ENCODE results near the gene XXYLT1. TPM values are rescaled to one million over a fixed set of nuclear protein-coding genes. Genes with fewer than 3 reads are reported as not detected.
A peak's percentile ranks its signal among the peaks of the same experiment; 100 is the strongest.
"Not testable (repeated sequence)": the region's sequence is repeated elsewhere in the genome, so short reads cannot be mapped to it uniquely, and the experiment has no call there.

Gene XXYLT1
- total RNA-seq, 1 donor from 2014 or later, result 42.9 TPM

DNA sequence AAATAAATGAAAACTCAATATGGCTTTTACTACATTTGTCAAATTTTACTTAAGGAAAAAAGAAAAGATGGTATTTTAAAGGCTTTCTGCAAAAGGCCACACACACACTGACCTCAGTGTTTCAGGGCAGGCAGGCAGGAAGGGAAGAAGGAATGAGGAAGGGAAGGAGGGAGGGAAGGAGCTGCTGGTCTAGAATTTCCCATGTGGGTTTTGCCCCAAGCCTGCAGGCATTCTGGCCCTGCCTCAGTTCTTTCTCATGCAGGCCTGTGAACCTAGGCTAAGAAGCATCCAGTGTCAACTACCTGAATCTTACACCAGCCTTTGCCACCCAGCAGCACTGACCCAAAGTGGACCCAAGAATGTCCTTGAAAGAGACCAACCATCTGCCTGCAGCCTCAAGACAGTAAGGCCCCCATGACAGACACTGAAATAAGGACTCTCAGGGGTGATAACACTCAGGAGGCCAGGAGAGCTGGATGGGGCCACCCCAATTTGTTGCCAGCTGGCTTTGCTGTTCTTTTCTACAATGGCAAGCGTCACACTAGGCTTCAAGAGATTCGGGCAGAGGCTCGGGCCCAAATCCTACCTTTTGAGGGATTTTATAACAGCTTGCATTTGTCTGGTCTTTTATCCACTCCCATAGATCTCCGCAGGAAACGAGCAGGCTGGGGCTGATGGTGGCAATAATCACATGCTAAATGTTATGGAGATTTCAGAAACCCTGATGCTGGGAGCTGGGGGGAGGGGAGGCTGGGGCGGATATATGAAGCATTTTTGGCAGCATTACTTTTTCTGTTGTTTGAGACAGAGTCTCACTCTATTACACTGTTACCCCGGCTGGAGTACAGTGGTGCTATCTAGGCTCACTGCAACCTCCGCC lies 51.4 kb downstream of the XXYLT1 start:
- Mint-ChIP-seq H3K4me3 (no peak overlapping the region), H3K36me3 (peaks cover 2% of the 10 kb centered on the region), H3K4me1 (peaks cover 5% of the 10 kb centered on the region), H3K27me3 (ENCODE audit: low read depth) (no peaks in the 10 kb centered on the region), H3K9me3 (no peaks in the 10 kb centered on the region), H3K27ac (peak overlapping the region; percentile 5)
- peak in 1 of 2 experiments; percentile 37 for DNase-seq (ENCODE audit: low spot score in 2 of 2, unreplicated experiment in 2 of 2)
- TF ChIP-seq, protein P1, sequence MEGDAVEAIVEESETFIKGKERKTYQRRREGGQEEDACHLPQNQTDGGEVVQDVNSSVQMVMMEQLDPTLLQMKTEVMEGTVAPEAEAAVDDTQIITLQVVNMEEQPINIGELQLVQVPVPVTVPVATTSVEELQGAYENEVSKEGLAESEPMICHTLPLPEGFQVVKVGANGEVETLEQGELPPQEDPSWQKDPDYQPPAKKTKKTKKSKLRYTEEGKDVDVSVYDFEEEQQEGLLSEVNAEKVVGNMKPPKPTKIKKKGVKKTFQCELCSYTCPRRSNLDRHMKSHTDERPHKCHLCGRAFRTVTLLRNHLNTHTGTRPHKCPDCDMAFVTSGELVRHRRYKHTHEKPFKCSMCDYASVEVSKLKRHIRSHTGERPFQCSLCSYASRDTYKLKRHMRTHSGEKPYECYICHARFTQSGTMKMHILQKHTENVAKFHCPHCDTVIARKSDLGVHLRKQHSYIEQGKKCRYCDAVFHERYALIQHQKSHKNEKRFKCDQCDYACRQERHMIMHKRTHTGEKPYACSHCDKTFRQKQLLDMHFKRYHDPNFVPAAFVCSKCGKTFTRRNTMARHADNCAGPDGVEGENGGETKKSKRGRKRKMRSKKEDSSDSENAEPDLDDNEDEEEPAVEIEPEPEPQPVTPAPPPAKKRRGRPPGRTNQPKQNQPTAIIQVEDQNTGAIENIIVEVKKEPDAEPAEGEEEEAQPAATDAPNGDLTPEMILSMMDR (IDR thresholded peaks at IDR 0.05; ENCODE audit: unreplicated experiment), result no peak

DNA sequence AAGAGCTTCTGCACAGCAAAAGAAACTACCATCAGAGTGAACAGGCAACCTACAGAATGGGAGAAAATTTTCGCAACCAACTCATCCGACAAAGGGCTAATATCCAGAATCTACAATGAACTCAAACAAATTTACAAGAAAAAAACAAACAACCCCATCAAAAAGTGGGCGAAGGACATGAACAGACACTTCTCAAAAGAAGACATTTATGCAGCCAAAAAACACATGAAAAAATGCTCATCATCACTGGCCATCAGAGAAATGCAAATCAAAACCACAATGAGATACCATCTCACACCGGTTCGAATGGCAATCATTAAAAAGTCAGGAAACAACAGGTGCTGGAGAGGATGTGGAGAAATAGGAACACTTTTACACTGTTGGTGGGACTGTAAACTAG lies 52.6 kb downstream of the XXYLT1 start:
- not testable (repeated sequence) for H3K27ac Mint-ChIP-seq; H3K9me3 Mint-ChIP-seq; H3K27me3 Mint-ChIP-seq (ENCODE audit: low read depth); H3K4me1 Mint-ChIP-seq; H3K36me3 Mint-ChIP-seq; DNase-seq (ENCODE audit: low spot score in 2 of 2, unreplicated experiment in 2 of 2); H3K4me3 Mint-ChIP-seq

DNA sequence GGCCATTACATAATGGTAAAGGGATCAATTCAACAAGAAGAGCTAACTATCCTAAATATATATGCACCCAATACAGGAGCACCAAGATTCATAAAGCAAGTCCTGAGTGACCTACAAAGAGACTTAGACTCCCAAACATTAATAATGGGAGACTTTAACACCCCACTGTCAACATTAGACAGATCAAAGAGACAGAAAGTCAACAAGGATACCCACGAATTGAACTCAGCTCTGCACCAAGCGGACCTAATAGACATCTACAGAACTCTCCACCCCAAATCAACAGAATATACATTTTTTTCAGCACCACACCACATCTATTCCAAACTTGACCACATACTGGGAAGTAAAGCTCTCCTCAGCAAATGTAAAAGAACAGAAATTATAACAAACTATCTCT lies 55.4 kb downstream of the XXYLT1 start:
- H3K4me3 Mint-ChIP-seq; H3K4me1 Mint-ChIP-seq; H3K27ac Mint-ChIP-seq; H3K27me3 Mint-ChIP-seq (ENCODE audit: low read depth); H3K9me3 Mint-ChIP-seq; DNase-seq (ENCODE audit: low spot score in 2 of 2, unreplicated experiment in 2 of 2): not testable (repeated sequence)
- H3K36me3 Mint-ChIP-seq, result peaks cover 11% of the 10 kb centered on the region

DNA sequence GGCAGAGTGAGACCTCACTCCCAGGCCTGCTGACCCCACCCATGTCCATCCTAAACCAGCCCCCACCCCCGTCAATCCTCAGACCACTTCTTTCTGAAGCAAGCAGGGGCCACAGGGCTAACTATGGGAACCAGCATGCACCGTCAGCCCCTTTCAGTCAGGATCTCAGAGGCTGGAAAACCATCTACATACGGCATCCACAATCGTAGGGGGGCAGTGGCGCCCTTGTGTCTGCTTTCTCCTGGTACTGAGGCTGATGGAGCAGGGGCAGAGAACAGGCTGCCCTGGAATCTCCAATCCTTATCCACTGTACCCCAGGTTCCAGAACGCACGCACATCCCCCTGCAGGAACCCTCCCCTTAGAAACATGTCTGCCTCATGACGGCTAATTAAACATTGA lies 56.6 kb downstream of the XXYLT1 start:
- TF ChIP-seq, protein P1 (IDR thresholded peaks at IDR 0.05; ENCODE audit: unreplicated experiment), result no peak
- Mint-ChIP-seq H3K27me3 (ENCODE audit: low read depth) (no peaks in the 10 kb centered on the region), H3K4me3 (no peak overlapping the region), H3K4me1 (peaks cover 19% of the 10 kb centered on the region), H3K9me3 (peaks cover 4% of the 10 kb centered on the region), H3K36me3 (peaks cover 11% of the 10 kb centered on the region), H3K27ac (no peak overlapping the region)
- DNase-seq (ENCODE audit: low spot score in 2 of 2, unreplicated experiment in 2 of 2), result no peak

DNA sequence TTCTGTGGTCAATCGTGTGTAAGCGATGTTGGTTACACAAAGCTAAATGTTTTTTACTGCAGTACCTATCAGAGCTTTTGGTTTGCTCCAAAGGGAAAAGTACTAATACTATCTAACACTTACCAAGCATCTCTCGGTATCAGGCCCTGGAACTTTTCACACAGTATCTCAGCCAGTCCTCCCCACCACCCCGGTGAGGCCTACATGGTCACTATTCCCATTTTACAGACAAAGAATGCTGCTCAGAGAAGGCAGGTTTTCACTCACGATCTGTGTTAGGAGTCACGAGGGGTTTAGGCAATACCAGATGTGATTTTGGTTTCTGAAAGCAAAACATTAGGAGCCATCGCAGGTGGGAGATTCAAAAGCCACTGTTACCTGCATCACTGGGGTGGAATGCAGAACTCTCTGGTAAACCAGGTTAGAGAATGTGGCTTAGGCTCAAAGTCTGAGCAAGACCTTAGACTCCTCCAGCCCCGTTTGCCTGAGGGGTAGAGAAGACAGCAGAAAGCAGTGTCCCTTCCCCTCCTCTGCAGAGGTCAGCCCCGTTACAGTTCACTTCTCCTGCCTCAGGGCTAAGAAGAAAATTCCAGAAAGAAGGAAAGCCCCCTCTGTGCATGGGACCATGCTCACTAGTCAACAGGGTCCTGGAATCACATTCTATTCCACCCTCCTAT lies 57.2 kb downstream of the XXYLT1 start:
- Mint-ChIP-seq H3K36me3 (peaks cover 11% of the 10 kb centered on the region), H3K27me3 (ENCODE audit: low read depth) (no peaks in the 10 kb centered on the region), H3K9me3 (peaks cover 4% of the 10 kb centered on the region), H3K27ac (no peak overlapping the region), H3K4me1 (peaks cover 21% of the 10 kb centered on the region), H3K4me3 (no peak overlapping the region)
- TF ChIP-seq, protein P1 (IDR thresholded peaks at IDR 0.05; ENCODE audit: unreplicated experiment), result no peak
- no peak for DNase-seq (ENCODE audit: low spot score in 2 of 2, unreplicated experiment in 2 of 2)

DNA sequence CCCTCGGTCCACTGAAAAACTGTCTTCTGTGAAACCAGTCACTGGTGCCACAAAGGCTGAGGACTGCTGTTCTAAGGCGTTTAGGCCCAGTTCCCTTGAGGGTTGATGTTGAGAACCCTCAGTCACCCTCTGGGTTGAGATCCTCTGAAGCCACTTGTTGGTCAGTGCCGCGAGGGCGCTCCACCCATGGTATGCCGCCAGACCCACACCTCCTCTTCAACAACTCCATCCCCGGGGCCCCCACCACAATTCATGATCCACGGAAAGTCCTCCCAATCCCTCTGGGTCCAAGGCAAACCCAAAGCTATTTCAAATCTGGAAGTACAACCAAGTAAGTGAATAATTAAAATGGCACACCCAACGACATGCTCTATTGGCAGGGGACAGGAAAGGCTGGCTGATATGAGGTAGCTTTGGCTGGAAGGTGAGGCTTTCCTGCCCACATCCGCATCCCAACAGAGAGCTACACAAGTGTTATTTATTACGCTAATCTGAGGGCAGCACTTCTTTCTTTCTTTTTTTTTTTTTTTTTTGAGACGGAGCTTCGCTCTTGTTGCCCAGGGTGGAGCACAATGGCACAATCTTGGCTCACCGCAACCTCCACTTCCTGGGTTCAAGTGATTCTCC lies 58.1 kb downstream of the XXYLT1 start:
- Mint-ChIP-seq H3K27ac (no peak overlapping the region), H3K27me3 (ENCODE audit: low read depth) (no peaks in the 10 kb centered on the region), H3K4me1 (peaks cover 26% of the 10 kb centered on the region), H3K9me3 (peaks cover 4% of the 10 kb centered on the region), H3K4me3 (no peak overlapping the region), H3K36me3 (peaks cover 11% of the 10 kb centered on the region)
- TF ChIP-seq, protein P1 (IDR thresholded peaks at IDR 0.05; ENCODE audit: unreplicated experiment), result no peak
- DNase-seq (ENCODE audit: low spot score in 2 of 2, unreplicated experiment in 2 of 2), result no peak
